Kidney (tissue), 14 donors: ENCODE results near the gene CLASP1. TPM values are rescaled to one million over a fixed set of nuclear protein-coding genes. Genes with fewer than 3 reads are reported as not detected.

Experiments used
- DNase-seq, 5 donors: peaks; one replicate each; pipeline ENCODE4 v3.0.0-alpha.2; 2013 to 2020
- FAIRE-seq: peaks from 2 replicates; lab custom pipeline; 2012; peaks lifted over from hg19 to GRCh38; lab: Jason Lieb, UNC
- H3K27ac ChIP-seq, 2 donors: one replicate each; pipeline ENCODE4 v1.7.0; 2013; ENCODE audit warnings: low read depth in 2 of 2, low read length in 2 of 2, inconsistent platforms in 1 of 2
- H3K27me3 ChIP-seq: one replicate; pipeline ENCODE4 v1.7.1; 2013; ENCODE audit warnings: low read length, inconsistent platforms; ENCODE audit not compliant: control insufficient read depth, insufficient read depth
- H3K36me3 ChIP-seq, 3 donors: one replicate each; pipeline versions ENCODE4 v1.7.0 to v1.7.1; 2013; ENCODE audit warnings: low read length in 3 of 3, control low read depth in 1 of 3, inconsistent platforms in 1 of 3; ENCODE audit not compliant: insufficient read depth in 3 of 3, control insufficient read depth in 2 of 3
- H3K4me1 ChIP-seq, 3 donors: one replicate each; pipeline versions ENCODE4 v1.7.0 to v1.7.1; 2013; ENCODE audit warnings: low read length in 3 of 3, inconsistent platforms in 1 of 3, low read depth in 1 of 3; ENCODE audit not compliant: control insufficient read depth in 2 of 3, insufficient read depth in 2 of 3
- H3K4me3 ChIP-seq, 3 donors: one replicate each; pipeline versions ENCODE4 v1.7.0 to v1.8.1; 2013; ENCODE audit warnings: low read length in 3 of 3, control low read depth in 1 of 3, inconsistent platforms in 1 of 3
- H3K9ac ChIP-seq, 3 donors: one replicate each; pipeline versions ENCODE4 v1.7.0 to v1.7.1; 2013; ENCODE audit warnings: low read length in 3 of 3, control low read depth in 1 of 3, inconsistent platforms in 1 of 3
- H3K9me3 ChIP-seq, 3 donors: one replicate each; pipeline versions ENCODE4 v1.7.0 to v1.7.1; 2013; ENCODE audit warnings: low read length in 3 of 3, control low read depth in 1 of 3, inconsistent platforms in 1 of 3; ENCODE audit not compliant: control insufficient read depth in 2 of 3, insufficient read depth in 1 of 3
- intact Hi-C: fragments of 100-400 bp; cut with DNase I; formaldehyde crosslinking; loops from one replicate; pipeline ENCODE4 v1.11.1; 2022
- polyA plus RNA-seq: library from polyadenylated mRNA; stranded (reverse); fragments of 350-450 nt; fragmentation: Illumina TruSeq; extraction: RNeasy Lipid Tissue Mini Kit (QIAGEN cat#74804); gene quantifications from one replicate; pipeline ENCODE4 v1.2.3, GENCODE V29; 2014; ENCODE audit warnings: low read depth, low replicate concordance; ENCODE audit not compliant: insufficient read depth
- total RNA-seq: library from RNA; stranded (reverse); fragmentation: NEBNext Ultra II Directional; extraction: Animal tissue kit (Norgen Biotek cat#: 25700); gene quantifications from one replicate; pipeline ENCODE4 v1.2.1, GENCODE V29; 2021
- TF ChIP-seq, protein P1 (sequence below): IDR thresholded peaks from 3 replicates; pipeline ENCODE4 v1.5.1; 2012; ENCODE audit warnings: mild to moderate bottlenecking, moderate library complexity, borderline replicate concordance; ENCODE audit not compliant: insufficient read depth; ENCODE audit errors: extremely low read depth
- donor health status: control.
- donor health status: control.
- donor health status: control.
- donor health status: control.
- donor health status: control.
- donor health status: DM: yes; HTN: yes; CAD: no.
- donor health status: Normal renal cell carcinoma (clear cell type).

Gene CLASP1
- total and polyA plus RNA-seq, 2 donors from 2014 or later: 6.8 to 71.5 TPM

DNA sequence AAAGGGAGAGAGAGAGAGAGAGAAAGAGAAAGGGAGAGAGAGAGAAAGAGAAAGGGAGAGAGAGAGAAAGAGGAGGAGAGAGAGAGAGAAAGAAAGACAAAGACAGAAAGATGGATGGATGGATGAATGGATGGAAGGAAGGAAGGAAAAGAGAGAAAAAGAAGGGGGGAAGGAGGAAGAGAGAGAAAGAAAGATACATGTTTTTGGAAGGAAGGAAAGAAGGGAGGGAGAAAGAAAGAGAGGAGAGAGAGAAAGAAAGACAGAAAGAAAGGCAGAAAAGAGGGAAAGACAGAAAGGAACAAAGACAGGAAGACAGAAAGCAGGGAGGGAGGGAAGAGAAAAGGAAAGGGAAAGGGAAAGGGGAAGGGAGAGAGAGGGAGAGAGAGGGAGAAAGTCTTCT is 67.0 kb downstream of the CLASP1 start:
- intact Hi-C loops: no loop called here
- Histone ChIP-seq H3K9ac (no peak overlapping the region), H3K27me3 (no peaks in the 10 kb centered on the region), H3K4me3 (no peak overlapping the region), H3K4me1 (peaks cover 0 to 5% (median 2%) of the 10 kb centered on the region in 3 donors), H3K27ac (no peak overlapping the region), H3K9me3 (no peaks in the 10 kb centered on the region), H3K36me3 (no peaks in the 10 kb centered on the region)
- DNase-seq: no peak
- no peak for FAIRE-seq
- TF ChIP-seq, protein P1, sequence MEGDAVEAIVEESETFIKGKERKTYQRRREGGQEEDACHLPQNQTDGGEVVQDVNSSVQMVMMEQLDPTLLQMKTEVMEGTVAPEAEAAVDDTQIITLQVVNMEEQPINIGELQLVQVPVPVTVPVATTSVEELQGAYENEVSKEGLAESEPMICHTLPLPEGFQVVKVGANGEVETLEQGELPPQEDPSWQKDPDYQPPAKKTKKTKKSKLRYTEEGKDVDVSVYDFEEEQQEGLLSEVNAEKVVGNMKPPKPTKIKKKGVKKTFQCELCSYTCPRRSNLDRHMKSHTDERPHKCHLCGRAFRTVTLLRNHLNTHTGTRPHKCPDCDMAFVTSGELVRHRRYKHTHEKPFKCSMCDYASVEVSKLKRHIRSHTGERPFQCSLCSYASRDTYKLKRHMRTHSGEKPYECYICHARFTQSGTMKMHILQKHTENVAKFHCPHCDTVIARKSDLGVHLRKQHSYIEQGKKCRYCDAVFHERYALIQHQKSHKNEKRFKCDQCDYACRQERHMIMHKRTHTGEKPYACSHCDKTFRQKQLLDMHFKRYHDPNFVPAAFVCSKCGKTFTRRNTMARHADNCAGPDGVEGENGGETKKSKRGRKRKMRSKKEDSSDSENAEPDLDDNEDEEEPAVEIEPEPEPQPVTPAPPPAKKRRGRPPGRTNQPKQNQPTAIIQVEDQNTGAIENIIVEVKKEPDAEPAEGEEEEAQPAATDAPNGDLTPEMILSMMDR: no peak

DNA sequence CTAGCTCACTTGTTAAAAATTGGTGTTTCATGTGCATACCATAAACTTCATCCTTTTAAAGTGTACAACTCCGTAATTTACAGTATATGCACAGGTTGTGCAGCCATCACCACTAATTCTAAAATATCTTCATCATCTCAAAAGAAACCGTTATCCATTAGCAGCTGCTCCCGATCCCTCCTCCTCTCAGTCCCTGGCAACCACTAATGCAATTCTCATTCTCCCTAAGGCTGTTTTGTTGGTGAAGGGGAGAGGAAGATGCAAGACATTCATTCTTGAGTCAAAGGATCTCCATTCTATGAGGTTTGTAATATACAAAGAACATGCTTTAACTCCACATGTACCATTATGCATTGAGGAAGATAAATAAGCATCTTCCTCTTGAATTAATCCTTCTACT is 70.0 kb downstream of the CLASP1 start:
- Histone ChIP-seq H3K9ac (no peak overlapping the region), H3K36me3 (no peaks in the 10 kb centered on the region), H3K27me3 (no peaks in the 10 kb centered on the region), H3K9me3 (no peaks in the 10 kb centered on the region), H3K4me3 (no peak overlapping the region), H3K27ac (no peak overlapping the region), H3K4me1 (peaks cover 0 to 5% (median 2%) of the 10 kb centered on the region in 3 donors)
- FAIRE-seq (no peak), DNase-seq (no peak)
- intact Hi-C loops: no loop called here
- TF ChIP-seq, protein P1: no peak

DNA sequence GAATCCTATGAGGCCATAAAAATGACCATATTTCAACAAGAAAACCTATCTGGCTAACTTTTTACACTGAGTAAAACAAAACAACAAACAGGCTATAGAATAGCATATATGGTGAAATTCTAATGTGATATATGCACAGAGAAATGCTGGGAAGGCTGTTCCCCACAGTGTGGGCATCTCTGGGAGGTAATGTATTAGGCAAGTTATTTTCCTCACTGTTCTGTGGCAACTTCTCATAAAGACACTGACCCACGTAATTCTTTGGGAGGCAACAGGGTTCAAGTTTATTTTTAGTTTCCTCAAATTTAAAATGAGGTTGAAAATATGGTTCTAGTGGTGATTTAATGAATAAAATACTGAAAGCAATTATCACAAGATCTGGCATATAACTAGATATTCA is 71.9 kb downstream of the CLASP1 start:
- Histone ChIP-seq H3K27me3 (no peaks in the 10 kb centered on the region), H3K4me3 (no peak overlapping the region), H3K4me1 (peaks cover 0 to 2% (median 0%) of the 10 kb centered on the region in 3 donors), H3K9me3 (no peaks in the 10 kb centered on the region), H3K9ac (no peak overlapping the region), H3K36me3 (no peaks in the 10 kb centered on the region), H3K27ac (no peak overlapping the region)
- no peak for FAIRE-seq
- no peak for DNase-seq
- TF ChIP-seq, protein P1: no peak
- intact Hi-C loops: no loop called here

DNA sequence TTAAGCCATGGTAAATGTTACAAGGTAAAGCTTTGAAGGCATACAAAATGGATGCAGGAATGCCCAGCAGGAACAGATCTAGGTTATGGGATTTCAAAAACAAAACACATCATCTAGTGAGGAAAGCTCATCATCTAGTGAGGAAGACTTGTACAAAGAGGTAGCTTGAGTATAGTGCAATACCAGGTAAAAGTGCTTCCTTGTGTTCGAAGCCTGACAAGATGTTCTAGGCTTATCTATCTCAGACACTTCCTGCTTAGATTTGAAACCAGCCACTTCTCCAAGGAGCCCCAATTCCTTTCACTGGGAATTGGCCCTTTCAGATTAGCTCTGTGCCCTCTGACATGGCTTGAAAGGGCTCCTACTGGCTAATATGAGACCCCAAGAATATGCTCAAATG is 73.0 kb downstream of the CLASP1 start:
- Histone ChIP-seq H3K4me3 (no peak overlapping the region), H3K36me3 (no peaks in the 10 kb centered on the region), H3K9me3 (no peaks in the 10 kb centered on the region), H3K9ac (no peak overlapping the region), H3K27me3 (no peaks in the 10 kb centered on the region), H3K4me1 (peaks cover 0 to 5% (median 2%) of the 10 kb centered on the region in 3 donors), H3K27ac (no peak overlapping the region)
- FAIRE-seq (no peak), DNase-seq (no peak)
- TF ChIP-seq, protein P1: no peak
- intact Hi-C loops: no loop called here
